ENCODE data around the gene TRIO.

DNA sequence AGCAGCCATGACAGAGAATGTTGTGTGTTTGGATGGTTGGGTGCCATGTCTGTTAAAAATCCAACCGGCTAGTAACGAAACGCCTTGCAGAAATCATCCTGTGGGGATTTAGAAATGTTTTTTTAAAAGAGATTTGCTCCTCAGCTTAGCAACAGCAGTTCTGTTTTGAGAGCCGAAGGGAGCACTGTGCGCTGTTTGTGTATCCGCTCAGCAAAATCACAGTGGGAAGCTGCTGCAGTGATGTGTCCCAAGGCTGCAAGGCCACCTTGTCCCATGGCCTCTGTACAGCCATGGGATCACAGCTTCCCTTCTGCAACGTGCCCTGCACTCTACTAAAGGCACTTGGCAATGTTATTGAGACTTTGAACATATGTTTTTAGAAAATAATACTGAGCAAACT, 40.9 kb downstream of the TRIO start:
- TF ChIP-seq, protein P1, sequence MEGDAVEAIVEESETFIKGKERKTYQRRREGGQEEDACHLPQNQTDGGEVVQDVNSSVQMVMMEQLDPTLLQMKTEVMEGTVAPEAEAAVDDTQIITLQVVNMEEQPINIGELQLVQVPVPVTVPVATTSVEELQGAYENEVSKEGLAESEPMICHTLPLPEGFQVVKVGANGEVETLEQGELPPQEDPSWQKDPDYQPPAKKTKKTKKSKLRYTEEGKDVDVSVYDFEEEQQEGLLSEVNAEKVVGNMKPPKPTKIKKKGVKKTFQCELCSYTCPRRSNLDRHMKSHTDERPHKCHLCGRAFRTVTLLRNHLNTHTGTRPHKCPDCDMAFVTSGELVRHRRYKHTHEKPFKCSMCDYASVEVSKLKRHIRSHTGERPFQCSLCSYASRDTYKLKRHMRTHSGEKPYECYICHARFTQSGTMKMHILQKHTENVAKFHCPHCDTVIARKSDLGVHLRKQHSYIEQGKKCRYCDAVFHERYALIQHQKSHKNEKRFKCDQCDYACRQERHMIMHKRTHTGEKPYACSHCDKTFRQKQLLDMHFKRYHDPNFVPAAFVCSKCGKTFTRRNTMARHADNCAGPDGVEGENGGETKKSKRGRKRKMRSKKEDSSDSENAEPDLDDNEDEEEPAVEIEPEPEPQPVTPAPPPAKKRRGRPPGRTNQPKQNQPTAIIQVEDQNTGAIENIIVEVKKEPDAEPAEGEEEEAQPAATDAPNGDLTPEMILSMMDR (IDR thresholded peaks at IDR 0.05; ENCODE audit: low read length): no peak
- TF ChIP-seq EZH2 (optimal IDR thresholded peaks at IDR 0.05; ENCODE audit: low read depth, low read length): no peak
